Thyroid gland (tissue), 4 donors: ENCODE measurements around the gene PREX1. TPM values are rescaled to one million over a fixed set of nuclear protein-coding genes. Genes with fewer than 3 reads are reported as not detected.

Experiments used
- DNase-seq, 2 donors: peaks; one replicate each; pipeline ENCODE4 v3.0.0-alpha.2; 2019
- H3K27ac ChIP-seq, 3 donors: fragments of 200-600 bp; sonication (generic); 1 replicate in 2 of 3; 2 replicates in 1 of 3; pipeline ENCODE4 v1.5.1; 2016 to 2019; ENCODE audit warnings: mild to moderate bottlenecking in 1 of 3, moderate library complexity in 1 of 3
- H3K27me3 ChIP-seq: fragments of 200-600 bp; sonication (generic); one replicate; pipeline ENCODE4 v1.5.1; 2019
- H3K36me3 ChIP-seq, 2 donors: fragments of 200-600 bp; sonication (generic); one replicate each; pipeline ENCODE4 v1.5.1; 2016 to 2019
- H3K4me1 ChIP-seq, 2 donors: fragments of 200-600 bp; sonication (generic); one replicate each; pipeline ENCODE4 v1.5.1; 2017 to 2019
- H3K4me3 ChIP-seq, 3 donors: fragments of 200-600 bp; sonication (generic); replicated peaks in 1 of 3; 1 replicate in 2 of 3; 2 replicates in 1 of 3; pipeline ENCODE4 v1.5.1; 2016; ENCODE audit warnings: mild to moderate bottlenecking in 1 of 3
- H3K9me3 ChIP-seq: fragments of 200-600 bp; sonication (generic); one replicate; pipeline ENCODE4 v1.5.1; 2017
- CTCF ChIP-seq, 6 experiments: fragments of 200-600 bp in 3 of 6; fragments of 450-650 bp in 3 of 6; sonication (generic) in 3 of 6; IDR thresholded peaks; one replicate each; pipeline ENCODE4 v1.5.1; 2016 to 2019; ENCODE audit warnings: antibody characterized with exemption in 6 of 6, mild to moderate bottlenecking in 2 of 6, inconsistent platforms in 1 of 6, moderate library complexity in 1 of 6
- POLR2A ChIP-seq, 2 donors: fragments of 450-650 bp; IDR thresholded peaks; one replicate each; pipeline ENCODE4 v1.6.1; 2017; ENCODE audit warnings: antibody characterized with exemption in 2 of 2, mild to moderate bottlenecking in 2 of 2, moderate library complexity in 1 of 2
- WGBS, 2 donors: methylation state at CpG; one replicate each; pipeline ENCODE4 v1.1.5; 2017; 5-methylcytosine and 5-hydroxymethylcytosine counted together
- intact Hi-C: fragments of 100-400 bp; cut with DNase I; formaldehyde crosslinking; loops from one replicate; pipeline ENCODE4 v1.15.1; 2023
- total RNA-seq, 4 donors: library from RNA; depleted of rRNA; stranded (reverse); fragments of >200 nt; gene quantifications; one replicate each; pipeline ENCODE4 v1.2.3, GENCODE V29; 2016

Gene PREX1
- total RNA-seq, 4 donors from 2014 or later, result 10.2 to 42.7 (median 18.7) TPM

DNA sequence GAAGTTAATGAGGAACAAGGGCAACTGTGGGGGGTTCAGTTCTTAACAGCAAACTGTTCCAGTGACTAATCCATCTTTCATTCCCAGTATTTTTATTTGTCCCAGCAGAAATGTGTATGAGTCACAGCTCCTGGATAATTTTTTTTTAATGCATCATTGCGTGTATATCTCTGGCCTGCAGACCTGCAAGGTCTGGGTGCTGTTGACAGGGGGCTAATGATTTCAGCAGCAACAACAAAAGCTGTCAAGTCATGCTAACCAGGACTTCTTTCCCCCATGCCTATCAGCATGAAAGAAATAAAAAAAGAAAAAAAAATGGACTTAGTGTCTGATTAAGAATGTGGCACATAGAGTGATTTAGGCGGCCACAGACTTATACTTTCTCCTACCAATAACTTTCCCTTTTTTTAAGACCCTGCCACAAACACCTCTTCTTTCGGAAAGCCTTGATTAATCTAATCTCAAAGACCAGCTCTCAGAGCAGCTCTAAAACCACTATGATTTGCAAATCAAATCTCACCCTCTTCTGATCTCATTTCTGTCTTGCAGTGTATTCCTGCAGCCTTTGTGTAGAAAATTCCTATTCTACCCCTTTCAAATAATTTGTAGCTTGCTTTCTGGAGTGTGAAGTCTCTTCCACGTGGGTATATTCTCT lies 14.2 kb upstream of the PREX1 start:
- H3K4me3 ChIP-seq, result no peak overlapping the region
- no peaks in the 10 kb centered on the region for H3K9me3 ChIP-seq
- intact Hi-C loops, result no loop called here
- TF ChIP-seq CTCF (IDR thresholded peaks at IDR 0.05) (no peak), POLR2A (IDR thresholded peaks at IDR 0.05) (no peak)
- no peaks in the 10 kb centered on the region for H3K36me3 ChIP-seq
- 66 to 68% methylated on average over 4 of the region's 4 CpGs for WGBS, 2 donors
- H3K27ac ChIP-seq, result no peak overlapping the region
- no peaks in the 10 kb centered on the region for H3K27me3 ChIP-seq
- H3K4me1 ChIP-seq, result peaks cover 0 to 9% of the 10 kb centered on the region in 2 donors
- no peak for DNase-seq

- Histone ChIP-seq H3K4me3 (no peak overlapping the region), H3K36me3 (no peaks in the 10 kb centered on the region), H3K4me1 (peaks cover 0 to 3% of the 10 kb centered on the region in 2 donors), H3K9me3 (no peaks in the 10 kb centered on the region), H3K27me3 (no peaks in the 10 kb centered on the region), H3K27ac (no peak overlapping the region)
- 78 to 96% methylated on average over 6 to 7 of the region's 7 CpGs for WGBS, 2 donors
- intact Hi-C loops, result no loop called here
- TF ChIP-seq CTCF (IDR thresholded peaks at IDR 0.05) (no peak), POLR2A (IDR thresholded peaks at IDR 0.05) (no peak)
- no peak for DNase-seq
Measured at GRCh38 chr20:48841196-48841874, 13.5 kb upstream of the PREX1 start.

- intact Hi-C loops, result no loop called here
- TF ChIP-seq POLR2A (IDR thresholded peaks at IDR 0.05), result no peak
- no peak for TF ChIP-seq CTCF (IDR thresholded peaks at IDR 0.05)
- no peak overlapping the region for H3K27ac ChIP-seq
- H3K4me1 ChIP-seq, result peaks cover 0 to under 1% of the 10 kb centered on the region in 2 donors
- H3K9me3 ChIP-seq, result no peaks in the 10 kb centered on the region
- no peak overlapping the region for H3K4me3 ChIP-seq
- H3K36me3 ChIP-seq, result no peaks in the 10 kb centered on the region
- H3K27me3 ChIP-seq, result no peaks in the 10 kb centered on the region
- WGBS, 2 donors, result 79% methylated on average over 11 of the region's 11 CpGs
- no peak for DNase-seq
Measured at GRCh38 chr20:48839154-48839917, 11.5 kb upstream of the PREX1 start.

DNA sequence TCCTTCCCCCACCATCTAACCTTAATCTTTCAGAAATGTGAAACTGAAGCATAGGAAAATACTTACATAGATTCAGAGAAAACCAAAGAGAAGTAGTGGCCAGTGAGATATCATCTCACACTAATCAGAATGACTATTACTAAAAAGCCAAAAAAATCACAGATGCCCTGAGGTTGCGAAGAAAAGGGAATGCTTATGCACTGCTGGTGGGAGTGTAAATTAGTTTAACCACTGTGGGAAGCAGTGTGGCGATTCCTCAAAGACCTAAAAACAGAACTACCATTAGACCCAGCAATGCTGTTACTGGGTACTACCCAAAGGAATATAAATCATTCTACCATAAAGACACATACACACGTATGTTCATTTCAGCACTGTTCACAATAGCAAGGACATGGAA lies 9.2 kb upstream of the PREX1 start:
- WGBS, 2 donors, result 93 to 94% methylated on average over 3 of the region's 3 CpGs
- H3K9me3 ChIP-seq, result no peaks in the 10 kb centered on the region
- H3K4me3 ChIP-seq, result no peak overlapping the region
- H3K27me3 ChIP-seq, result no peaks in the 10 kb centered on the region
- no peak for DNase-seq
- intact Hi-C loops, result no loop called here
- H3K27ac ChIP-seq, result no peak overlapping the region
- H3K36me3 ChIP-seq, result no peaks in the 10 kb centered on the region
- no peak for TF ChIP-seq CTCF (IDR thresholded peaks at IDR 0.05)
- no peak for TF ChIP-seq POLR2A (IDR thresholded peaks at IDR 0.05)
- H3K4me1 ChIP-seq, result peaks cover 4 to 10% of the 10 kb centered on the region in 2 donors

GRCh38 chr20:48835390-48835789 lies 7.6 kb upstream of the PREX1 start:
- Histone ChIP-seq H3K27ac (no peak overlapping the region), H3K9me3 (no peaks in the 10 kb centered on the region), H3K27me3 (no peaks in the 10 kb centered on the region), H3K4me1 (peaks cover 13 to 22% of the 10 kb centered on the region in 2 donors), H3K4me3 (no peak overlapping the region), H3K36me3 (no peaks in the 10 kb centered on the region)
- DNase-seq, result no peak
- TF ChIP-seq CTCF (IDR thresholded peaks at IDR 0.05) (no peak), POLR2A (IDR thresholded peaks at IDR 0.05) (no peak)
- intact Hi-C loops, result no loop called here
- WGBS, 2 donors, result 92 to 96% methylated on average over 2 of the region's 2 CpGs
